ENCODE data around the gene RPL36. TPM values are rescaled to one million over a fixed set of nuclear protein-coding genes. Genes with fewer than 3 reads are reported as not detected.
A peak's percentile ranks its signal among the peaks of the same experiment; 100 is the strongest.

Gene RPL36
- total and polyA plus RNA-seq, 9 of the 15 experiments (the other 6 are each of a cell fraction or from before 2014, with no cell fraction given), result 350 to 3,412 (median 1,507) TPM

DNA sequence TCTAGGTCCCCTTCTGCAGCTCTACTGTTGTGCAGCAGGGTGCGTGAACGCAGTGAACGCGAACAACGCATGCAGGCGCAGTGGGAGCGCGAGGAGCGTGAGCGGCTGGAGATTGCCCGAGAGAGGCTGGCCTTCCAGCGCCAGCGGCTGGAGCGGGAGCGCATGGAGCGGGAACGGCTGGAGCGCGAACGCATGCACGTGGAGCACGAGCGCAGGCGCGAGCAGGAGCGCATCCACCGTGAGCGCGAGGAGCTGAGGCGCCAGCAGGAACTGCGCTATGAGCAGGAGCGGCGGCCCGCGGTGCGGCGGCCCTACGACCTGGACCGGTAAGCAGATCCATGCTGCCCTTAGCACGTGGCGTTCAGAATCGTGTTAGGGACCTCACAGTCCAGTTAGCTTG lies 28.6 kb upstream of the RPL36 start:
- Histone ChIP-seq H3K36me3 (ENCODE audit: control insufficient read depth, insufficient read depth, low read length) (peaks cover 90% of the 10 kb centered on the region), H2AFZ (ENCODE audit: low read depth, low read length) (no peak overlapping the region), H3K9me3 (replicated peaks; ENCODE audit: control insufficient read depth, insufficient read depth, low read depth, low read length) (no peaks in the 10 kb centered on the region), H4K20me1 (replicated peaks; ENCODE audit: control insufficient read depth, insufficient read depth, low read length) (no peaks in the 10 kb centered on the region; the same call in 1 of the 2 replicates), H3K79me2 (ENCODE audit: control insufficient read depth, insufficient read depth, low read length) (no peaks in the 10 kb centered on the region), H3K9ac (ENCODE audit: insufficient read depth in 1 of 2, low read depth in 2 of 2, low read length in 2 of 2) (no peak overlapping the region), H3K4me1 (replicated peaks in 1 of 2; ENCODE audit: control insufficient read depth in 2 of 2, insufficient read depth in 2 of 2, low read length in 2 of 2) (no peaks in the 10 kb centered on the region; a peak in 1 of 5 replicates), H3K4me3 (no peak overlapping the region), H3K27ac (ENCODE audit: extremely low read depth, low read depth, low read length) (no peak overlapping the region), H3K4me2 (ENCODE audit: insufficient read depth, low read length) (no peak overlapping the region), H3K9me1 (ENCODE audit: control insufficient read depth, insufficient read depth, low read length) (no peaks in the 10 kb centered on the region), H3K27me3 (ENCODE audit: control insufficient read depth in 2 of 2, insufficient read depth in 2 of 2, low read length in 2 of 2) (no peaks in the 10 kb centered on the region)
- ATAC-seq (no peak), FAIRE-seq (no peak), DNase-seq (ENCODE audit: extremely low read depth in 1 of 4, low spot score in 3 of 4) (no peak)
- WGBS (ENCODE audit: insufficient coverage, low coverage, missing lambda C conversion rate), result 97% methylated on average over 22 of the region's 42 CpGs
- BruUV-seq (replicated peaks), result no TSS peak
- ChIA-PET POLR2A (interaction anchor here (1.1 to 1.2 kb wide), 2 partner anchors 11 to 37 kb away, joined by 3 to 5 read pairs; no protein-coding TSS in a partner anchor), CTCF (ENCODE audit: low intra/inter-chr PET ratio) (no interaction called here)
- intact Hi-C loops (cut with micrococcal nuclease) (no loop called here), in situ Hi-C loops (cut with MboI) (no loop called here)
- TF ChIP-seq, protein P1, sequence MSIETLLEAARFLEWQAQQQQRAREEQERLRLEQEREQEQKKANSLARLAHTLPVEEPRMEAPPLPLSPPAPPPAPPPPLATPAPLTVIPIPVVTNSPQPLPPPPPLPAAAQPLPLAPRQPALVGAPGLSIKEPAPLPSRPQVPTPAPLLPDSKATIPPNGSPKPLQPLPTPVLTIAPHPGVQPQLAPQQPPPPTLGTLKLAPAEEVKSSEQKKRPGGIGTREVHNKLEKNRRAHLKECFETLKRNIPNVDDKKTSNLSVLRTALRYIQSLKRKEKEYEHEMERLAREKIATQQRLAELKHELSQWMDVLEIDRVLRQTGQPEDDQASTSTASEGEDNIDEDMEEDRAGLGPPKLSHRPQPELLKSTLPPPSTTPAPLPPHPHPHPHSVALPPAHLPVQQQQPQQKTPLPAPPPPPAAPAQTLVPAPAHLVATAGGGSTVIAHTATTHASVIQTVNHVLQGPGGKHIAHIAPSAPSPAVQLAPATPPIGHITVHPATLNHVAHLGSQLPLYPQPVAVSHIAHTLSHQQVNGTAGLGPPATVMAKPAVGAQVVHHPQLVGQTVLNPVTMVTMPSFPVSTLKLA (conservative IDR thresholded peaks at IDR 0.05), result no peak
- TF ChIP-seq, protein P2, sequence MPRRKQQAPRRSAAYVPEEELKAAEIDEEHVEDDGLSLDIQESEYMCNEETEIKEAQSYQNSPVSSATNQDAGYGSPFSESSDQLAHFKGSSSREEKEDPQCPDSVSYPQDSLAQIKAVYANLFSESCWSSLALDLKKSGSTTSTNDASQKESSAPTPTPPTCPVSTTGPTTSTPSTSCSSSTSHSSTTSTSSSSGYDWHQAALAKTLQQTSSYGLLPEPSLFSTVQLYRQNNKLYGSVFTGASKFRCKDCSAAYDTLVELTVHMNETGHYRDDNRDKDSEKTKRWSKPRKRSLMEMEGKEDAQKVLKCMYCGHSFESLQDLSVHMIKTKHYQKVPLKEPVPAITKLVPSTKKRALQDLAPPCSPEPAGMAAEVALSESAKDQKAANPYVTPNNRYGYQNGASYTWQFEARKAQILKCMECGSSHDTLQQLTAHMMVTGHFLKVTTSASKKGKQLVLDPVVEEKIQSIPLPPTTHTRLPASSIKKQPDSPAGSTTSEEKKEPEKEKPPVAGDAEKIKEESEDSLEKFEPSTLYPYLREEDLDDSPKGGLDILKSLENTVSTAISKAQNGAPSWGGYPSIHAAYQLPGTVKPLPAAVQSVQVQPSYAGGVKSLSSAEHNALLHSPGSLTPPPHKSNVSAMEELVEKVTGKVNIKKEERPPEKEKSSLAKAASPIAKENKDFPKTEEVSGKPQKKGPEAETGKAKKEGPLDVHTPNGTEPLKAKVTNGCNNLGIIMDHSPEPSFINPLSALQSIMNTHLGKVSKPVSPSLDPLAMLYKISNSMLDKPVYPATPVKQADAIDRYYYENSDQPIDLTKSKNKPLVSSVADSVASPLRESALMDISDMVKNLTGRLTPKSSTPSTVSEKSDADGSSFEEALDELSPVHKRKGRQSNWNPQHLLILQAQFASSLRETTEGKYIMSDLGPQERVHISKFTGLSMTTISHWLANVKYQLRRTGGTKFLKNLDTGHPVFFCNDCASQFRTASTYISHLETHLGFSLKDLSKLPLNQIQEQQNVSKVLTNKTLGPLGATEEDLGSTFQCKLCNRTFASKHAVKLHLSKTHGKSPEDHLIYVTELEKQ (CRISPR knock-in tag; IDR thresholded peaks at IDR 0.05), result no peak
- TF ChIP-seq, protein P3, sequence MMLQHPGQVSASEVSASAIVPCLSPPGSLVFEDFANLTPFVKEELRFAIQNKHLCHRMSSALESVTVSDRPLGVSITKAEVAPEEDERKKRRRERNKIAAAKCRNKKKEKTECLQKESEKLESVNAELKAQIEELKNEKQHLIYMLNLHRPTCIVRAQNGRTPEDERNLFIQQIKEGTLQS (IDR thresholded peaks at IDR 0.05), result 0 out of 2 replicates have a peak, but pooled peaks have one; percentile 14
- TF ChIP-seq, protein P3 (CRISPR knock-in tag; conservative IDR thresholded peaks at IDR 0.05), result no peak
- TF ChIP-seq, protein P4, sequence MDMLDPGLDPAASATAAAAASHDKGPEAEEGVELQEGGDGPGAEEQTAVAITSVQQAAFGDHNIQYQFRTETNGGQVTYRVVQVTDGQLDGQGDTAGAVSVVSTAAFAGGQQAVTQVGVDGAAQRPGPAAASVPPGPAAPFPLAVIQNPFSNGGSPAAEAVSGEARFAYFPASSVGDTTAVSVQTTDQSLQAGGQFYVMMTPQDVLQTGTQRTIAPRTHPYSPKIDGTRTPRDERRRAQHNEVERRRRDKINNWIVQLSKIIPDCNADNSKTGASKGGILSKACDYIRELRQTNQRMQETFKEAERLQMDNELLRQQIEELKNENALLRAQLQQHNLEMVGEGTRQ (CRISPR knock-in tag; IDR thresholded peaks at IDR 0.05), result no peak
- TF ChIP-seq HNRNPH1 (optimal IDR thresholded peaks at IDR 0.05; ENCODE audit: low read depth, low read length), result no peak
- TF ChIP-seq GABPA (tag; conservative IDR thresholded peaks at IDR 0.05; ENCODE audit: low read depth), result no peak
- TF ChIP-seq BHLHE40 (IDR thresholded peaks at IDR 0.05; ENCODE audit: low read length), result no peak
- no peak for TF ChIP-seq RFX1 (IDR thresholded peaks at IDR 0.05)
- TF ChIP-seq SIRT6 (IDR thresholded peaks at IDR 0.05; ENCODE audit: low read depth, low read length), result no peak
- TF ChIP-seq TCF7 (IDR thresholded peaks at IDR 0.05; ENCODE audit: borderline replicate concordance), result no peak
- no peak for TF ChIP-seq HNRNPLL (IDR thresholded peaks at IDR 0.05; ENCODE audit: low read depth, low read length, poor library complexity, severe bottlenecking)
- no peak for TF ChIP-seq CHD1 (IDR thresholded peaks at IDR 0.05; ENCODE audit: low read length)
- TF ChIP-seq KLF13 (tag; IDR thresholded peaks at IDR 0.05; ENCODE audit: borderline replicate concordance, low read depth), result no peak
- TF ChIP-seq WHSC1 (IDR thresholded peaks at IDR 0.05; ENCODE audit: low read length), result no peak
- no peak for TF ChIP-seq ZNF507 (tag; conservative IDR thresholded peaks at IDR 0.05)

Data from K562 (cell line).